ENCODE results near the gene SIRT6. TPM values are rescaled to one million over a fixed set of nuclear protein-coding genes. Genes with fewer than 3 reads are reported as not detected.

The SIRT6 gene
- total RNA-seq, 6 experiments from 2014 or later, result 7.9 to 21.6 (median 10.0) TPM

GRCh38 chr19:4184718-4185352 is 2.5 kb upstream of the SIRT6 start:
- WGBS (ENCODE audit: insufficient coverage, low coverage, low lambda C conversion rate, missing lambda C conversion rate), result 86% methylated on average over 2 of the region's 2 CpGs
- TF ChIP-seq CTCF (IDR thresholded peaks at IDR 0.05), result no peak
- no peak for TF ChIP-seq POLR2A (IDR thresholded peaks at IDR 0.05)
- Histone ChIP-seq H3K36me3 (no peaks in the 10 kb centered on the region), H3K4me3 (no peak overlapping the region), H3K4me1 (peaks cover 0 to 31% (median 4%) of the 10 kb centered on the region in 4 donors), H3K27me3 (no peaks in the 10 kb centered on the region), H3K27ac (no peak overlapping the region), H3K9me3 (no peaks in the 10 kb centered on the region)
- no peak for ATAC-seq
- no peak for DNase-seq
- intact Hi-C loops (cut with DNase I), result no loop called here

DNA sequence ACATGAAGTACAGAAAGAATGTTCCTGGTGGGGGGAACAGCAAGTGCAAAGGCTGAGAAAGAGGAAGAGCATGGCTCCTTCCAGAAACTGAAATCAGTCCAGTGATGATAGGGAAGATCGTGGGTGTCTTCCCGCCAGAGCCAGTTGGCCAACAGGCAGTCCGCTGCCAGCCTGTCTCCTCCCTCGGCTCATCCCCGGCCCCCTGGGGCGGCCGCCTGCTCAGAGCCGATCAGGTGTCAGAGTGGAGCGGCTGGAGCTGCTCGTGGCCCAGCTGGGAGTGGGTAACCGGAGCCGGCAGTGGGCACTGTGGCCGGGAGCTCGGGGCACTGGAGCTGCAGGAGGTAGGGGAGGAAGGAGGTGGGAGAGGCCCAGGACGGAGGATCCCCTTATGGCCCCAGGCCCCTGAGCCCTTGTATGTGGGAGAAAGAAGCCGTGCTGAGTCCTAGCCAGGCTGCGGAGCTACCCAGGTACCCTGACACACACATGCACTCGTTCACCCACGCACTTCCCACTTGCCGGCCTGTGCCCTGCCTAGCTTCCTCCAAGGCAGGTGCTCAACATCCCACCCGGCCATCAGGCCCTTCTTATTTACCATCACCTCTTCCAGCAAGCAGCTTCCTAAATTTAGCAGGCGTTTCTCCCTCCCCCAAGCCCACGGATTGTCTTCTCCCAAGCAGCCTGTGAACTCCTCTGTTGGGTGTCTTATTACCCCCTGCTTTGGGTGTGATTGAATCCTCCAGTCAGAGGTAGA is 1.8 kb upstream of the SIRT6 start:
- H3K27ac ChIP-seq, result no peak overlapping the region
- ATAC-seq (no peak), DNase-seq (peak in 1 of 3 donors; percentile 37)
- intact Hi-C loops (cut with DNase I), result no loop called here
- H3K4me1 ChIP-seq, result peaks cover 0 to 31% (median 4%) of the 10 kb centered on the region in 4 donors
- no peaks in the 10 kb centered on the region for H3K36me3 ChIP-seq
- H3K9me3 ChIP-seq, result no peaks in the 10 kb centered on the region
- H3K4me3 ChIP-seq, result no peak overlapping the region
- TF ChIP-seq CTCF (IDR thresholded peaks at IDR 0.05), result no peak
- no peak for TF ChIP-seq POLR2A (IDR thresholded peaks at IDR 0.05)
- no peaks in the 10 kb centered on the region for H3K27me3 ChIP-seq
- 43% methylated on average over 15 of the region's 23 CpGs for WGBS (ENCODE audit: insufficient coverage, low coverage, low lambda C conversion rate, missing lambda C conversion rate)

DNA sequence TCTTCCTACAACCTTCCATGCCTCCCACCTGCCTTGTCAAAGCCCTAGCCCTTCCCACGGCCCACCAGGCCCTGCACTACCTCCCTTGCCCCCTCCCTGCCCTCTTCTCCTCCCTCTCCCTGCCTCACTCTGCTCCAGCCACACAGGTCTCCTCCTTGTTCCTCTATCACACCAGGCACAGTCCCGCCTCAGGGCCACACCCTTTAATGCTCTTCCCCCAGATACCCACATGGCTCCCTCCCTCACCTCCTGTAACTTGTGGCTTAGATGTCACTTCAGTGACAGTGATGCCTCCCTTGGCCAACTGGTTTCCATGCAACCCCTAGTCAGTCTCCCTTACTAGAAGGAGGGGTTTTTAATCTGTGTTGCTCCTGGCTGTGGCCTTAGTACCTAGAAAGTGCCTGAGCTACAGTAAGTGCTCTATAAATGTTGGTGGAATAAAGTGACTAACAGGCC is 1.3 kb downstream of the SIRT6 start:
- no peaks in the 10 kb centered on the region for H3K9me3 ChIP-seq
- peaks cover 0 to 5% (median 0%) of the 10 kb centered on the region in 4 donors for H3K36me3 ChIP-seq
- no peak for TF ChIP-seq CTCF (IDR thresholded peaks at IDR 0.05)
- no peak for TF ChIP-seq POLR2A (IDR thresholded peaks at IDR 0.05)
- no peak overlapping the region for H3K27ac ChIP-seq
- H3K4me3 ChIP-seq, result no peak overlapping the region
- H3K4me1 ChIP-seq, result peaks cover 0 to 25% (median 4%) of the 10 kb centered on the region in 4 donors
- no peaks in the 10 kb centered on the region for H3K27me3 ChIP-seq
- no peak for ATAC-seq
- WGBS (ENCODE audit: insufficient coverage, low coverage, low lambda C conversion rate, missing lambda C conversion rate), result 83% methylated on average over 1 of the region's 2 CpGs
- DNase-seq, result no peak
- intact Hi-C loops (cut with DNase I), result no loop called here

DNA sequence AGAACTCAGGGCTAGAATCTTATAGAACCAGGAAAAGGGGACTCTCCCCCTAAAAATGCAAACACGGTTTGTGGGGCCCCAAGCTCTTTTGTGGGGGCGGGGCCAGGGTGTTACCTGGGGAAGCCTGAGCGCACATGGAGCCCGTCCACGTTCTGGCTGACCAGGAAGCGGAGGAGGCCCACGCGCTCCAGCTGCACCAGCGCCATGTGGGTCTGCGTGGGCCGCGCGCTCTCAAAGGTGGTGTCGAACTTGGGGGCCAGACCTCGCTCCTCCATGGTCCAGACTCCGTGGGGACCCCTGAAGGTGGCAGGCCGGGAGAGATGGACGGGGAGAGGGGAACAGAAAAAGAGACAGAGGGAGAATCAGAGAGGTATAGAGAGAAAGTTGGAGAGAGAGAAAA is 3.4 kb downstream of the SIRT6 start:
- Histone ChIP-seq H3K9me3 (no peaks in the 10 kb centered on the region), H3K4me3 (no peak overlapping the region), H3K27ac (no peak overlapping the region), H3K4me1 (peaks cover 0 to 25% (median 4%) of the 10 kb centered on the region in 4 donors), H3K27me3 (no peaks in the 10 kb centered on the region), H3K36me3 (peaks cover 0 to 5% (median 0%) of the 10 kb centered on the region in 4 donors)
- no peak for DNase-seq
- ATAC-seq, result no peak
- 92% methylated on average over 14 of the region's 18 CpGs for WGBS (ENCODE audit: insufficient coverage, low coverage, low lambda C conversion rate, missing lambda C conversion rate)
- TF ChIP-seq POLR2A (IDR thresholded peaks at IDR 0.05), result no peak
- TF ChIP-seq CTCF (IDR thresholded peaks at IDR 0.05), result no peak
- intact Hi-C loops (cut with DNase I), result no loop called here
